H1 (cell line): ENCODE results near the gene CTDNEP1. TPM values are rescaled to one million over a fixed set of nuclear protein-coding genes. Genes with fewer than 3 reads are reported as not detected.
A peak's percentile ranks its signal among the peaks of the same experiment; 100 is the strongest.

Experiments used
- CTCF ChIA-PET: fragments of 300-600 bp; sonication (Branson Sonifier 250); formaldehyde crosslinking; loops from one replicate; lab custom pipeline; 2021; ENCODE audit not compliant: partially characterized antibody; lab: Charles Lee
- POLR2A ChIA-PET: fragments of 300-600 bp; sonication (Branson Sonifier 250); formaldehyde crosslinking; loops from one replicate; lab custom pipeline; 2021; ENCODE audit warnings: inconsistent platforms; ENCODE audit not compliant: partially characterized antibody; lab: Charles Lee
- DNase-seq, 2 experiments: peaks; one replicate each; pipeline versions ENCODE4 v3.0.0 to v3.0.0-alpha.2; 2010 to 2022; ENCODE audit warnings: low spot score in 2 of 2, low read depth in 1 of 2, mixed read lengths in 1 of 2
- FAIRE-seq: peaks from 2 replicates; lab custom pipeline; 2011; peaks lifted over from hg19 to GRCh38; lab: Jason Lieb, UNC
- H2AFZ ChIP-seq: 2 replicates; pipeline ENCODE4 v1.8.1; 2012; ENCODE audit warnings: low read length, inconsistent platforms
- H2AK5ac ChIP-seq: 2 replicates; pipeline ENCODE4 v1.6.1; 2013; ENCODE audit warnings: low read depth, low read length
- H2BK120ac ChIP-seq: replicated peaks from 2 replicates; pipeline ENCODE3; 2013; ENCODE audit warnings: low read depth, low read length, inconsistent platforms
- H2BK12ac ChIP-seq: 2 replicates; pipeline ENCODE4 v1.6.1; 2013; ENCODE audit warnings: low read depth, low read length
- H2BK15ac ChIP-seq: 2 replicates; pipeline ENCODE4 v1.6.1; 2013; ENCODE audit warnings: low read length
- H2BK20ac ChIP-seq: 2 replicates; pipeline ENCODE4 v1.6.1; 2013; ENCODE audit warnings: low read length
- H2BK5ac ChIP-seq: 2 replicates; pipeline ENCODE4 v1.6.1; 2013; ENCODE audit warnings: low read depth, low read length
- H3K14ac ChIP-seq: 2 replicates; pipeline ENCODE4 v1.6.1; 2013; ENCODE audit warnings: inconsistent platforms; ENCODE audit not compliant: insufficient read length
- H3K18ac ChIP-seq: 2 replicates; pipeline ENCODE4 v1.6.1; 2013; ENCODE audit warnings: low read length; ENCODE audit errors: extremely low read depth
- H3K23ac ChIP-seq: 2 replicates; pipeline ENCODE4 v1.6.1; 2013; ENCODE audit warnings: inconsistent platforms; ENCODE audit not compliant: insufficient read length
- H3K23me2 ChIP-seq: 2 replicates; pipeline ENCODE4 v1.6.1; 2013; ENCODE audit warnings: low read depth, low read length
- H3K27ac ChIP-seq: 2 replicates; pipeline ENCODE4 v1.6.1; 2011; ENCODE audit warnings: low read depth, low read length, inconsistent platforms
- H3K27me3 ChIP-seq, 4 experiments: replicated peaks in 1 of 4; 1 replicate in 1 of 4; 2 replicates in 3 of 4; pipeline versions ENCODE4 v1.6.1 to v1.8.1; 2011 to 2013; ENCODE audit warnings: low read length in 3 of 4, mild to moderate bottlenecking in 3 of 4, inconsistent platforms in 2 of 4, mixed read lengths in 2 of 4, moderate library complexity in 1 of 4; ENCODE audit not compliant: control insufficient read depth in 3 of 4, insufficient read depth in 3 of 4; ENCODE audit errors: extremely low read depth in 1 of 4
- H3K36me3 ChIP-seq, 4 experiments: 2 replicates each; pipeline versions ENCODE4 v1.6.1 to v1.8.1; 2011 to 2013; ENCODE audit warnings: mild to moderate bottlenecking in 4 of 4, low read length in 3 of 4, moderate library complexity in 2 of 4, control low read depth in 1 of 4, inconsistent platforms in 1 of 4; ENCODE audit not compliant: insufficient read depth in 4 of 4, control insufficient read depth in 2 of 4
- H3K4ac ChIP-seq: replicated peaks from 2 replicates; pipeline ENCODE3; 2013; ENCODE audit warnings: low read length, low read depth, mixed read lengths, inconsistent platforms; ENCODE audit not compliant: insufficient read length
- H3K4me1 ChIP-seq, 4 experiments: replicated peaks in 1 of 4; 1 replicate in 1 of 4; 2 replicates in 3 of 4; pipeline versions ENCODE4 v1.6.1 to v1.8.1; 2011 to 2013; ENCODE audit warnings: low read length in 3 of 4, inconsistent platforms in 2 of 4, mixed read lengths in 1 of 4; ENCODE audit not compliant: insufficient read depth in 4 of 4, control insufficient read depth in 3 of 4
- H3K4me2 ChIP-seq, 2 experiments: 2 replicates each; pipeline versions ENCODE4 v1.6.1 to v1.8.1; 2011 to 2013; ENCODE audit warnings: low read depth in 2 of 2, low read length in 2 of 2, control low read depth in 1 of 2, inconsistent platforms in 1 of 2, mild to moderate bottlenecking in 1 of 2; ENCODE audit not compliant: insufficient read depth in 1 of 2
- H3K4me3 ChIP-seq, 4 experiments: fragments of 200-600, 300-600 bp in 1 of 4; sonication (generic), shearing (Covaris generic), sonication (Bioruptor Twin) in 1 of 4; 2 replicates each; pipeline versions ENCODE4 v1.5.1 to v1.8.1; 2011 to 2016; ENCODE audit warnings: low read length in 4 of 4, low read depth in 3 of 4, control low read depth in 2 of 4, inconsistent platforms in 2 of 4, mild to moderate bottlenecking in 2 of 4, mixed read lengths in 1 of 4, moderate library complexity in 1 of 4; ENCODE audit not compliant: insufficient read depth in 2 of 4; ENCODE audit errors: extremely low read depth in 1 of 4
- H3K56ac ChIP-seq: replicated peaks from 2 replicates; pipeline ENCODE3; 2013; ENCODE audit warnings: low read depth, mild to moderate bottlenecking, mixed read lengths, low read length, inconsistent platforms; ENCODE audit not compliant: insufficient read length
- H3K79me1 ChIP-seq: 2 replicates; pipeline ENCODE4 v1.6.1; 2013; ENCODE audit warnings: low read depth, low read length, control low read depth
- H3K79me2 ChIP-seq, 2 experiments: 2 replicates each; pipeline versions ENCODE4 v1.6.1 to v1.8.1; 2012 to 2013; ENCODE audit warnings: low read length in 2 of 2, mild to moderate bottlenecking in 2 of 2, inconsistent platforms in 1 of 2; ENCODE audit not compliant: insufficient read depth in 2 of 2, control insufficient read depth in 1 of 2
- H3K9ac ChIP-seq, 4 experiments: replicated peaks in 1 of 4; 1 replicate in 1 of 4; 2 replicates in 3 of 4; pipeline versions ENCODE4 v1.6.1 to v1.8.1; 2011 to 2013; ENCODE audit warnings: low read depth in 3 of 4, low read length in 3 of 4, control low read depth in 2 of 4, mild to moderate bottlenecking in 2 of 4, moderate library complexity in 2 of 4, inconsistent platforms in 1 of 4; ENCODE audit errors: extremely low read depth in 1 of 4
- H3K9me3 ChIP-seq, 2 experiments: 2 replicates each; pipeline versions ENCODE4 v1.6.1 to v1.8.1; 2012 to 2013; ENCODE audit warnings: mild to moderate bottlenecking in 2 of 2, moderate library complexity in 2 of 2, control low read depth in 1 of 2, inconsistent platforms in 1 of 2, low read depth in 1 of 2, low read length in 1 of 2, mixed read lengths in 1 of 2; ENCODE audit not compliant: insufficient read depth in 2 of 2
- H4K20me1 ChIP-seq, 2 experiments: replicated peaks in 1 of 2; 2 replicates each; pipeline versions ENCODE3 to v1.8.1; 2011 to 2013; ENCODE audit warnings: inconsistent platforms in 2 of 2, low read length in 2 of 2, mild to moderate bottlenecking in 1 of 2; ENCODE audit not compliant: insufficient read depth in 2 of 2, control insufficient read depth in 1 of 2
- H4K5ac ChIP-seq: 2 replicates; pipeline ENCODE4 v1.6.1; 2013; ENCODE audit warnings: low read length, low read depth, mixed read lengths, inconsistent platforms; ENCODE audit not compliant: insufficient read length
- H4K8ac ChIP-seq: 2 replicates; pipeline ENCODE4 v1.8.0; 2013; ENCODE audit warnings: mild to moderate bottlenecking, moderate library complexity, low read length, inconsistent platforms; ENCODE audit not compliant: insufficient read depth; ENCODE audit errors: extremely low read depth
- H4K91ac ChIP-seq: replicated peaks from 2 replicates; pipeline ENCODE3; 2013; ENCODE audit warnings: low read length, mixed read lengths, inconsistent platforms; ENCODE audit not compliant: insufficient read length
- CHD2 ChIP-seq: IDR thresholded peaks from 2 replicates; pipeline ENCODE4 v1.6.1; 2012; ENCODE audit warnings: low read length, improper control_type of control experiment
- CREB1 ChIP-seq: IDR thresholded peaks from 2 replicates; pipeline ENCODE4 v1.6.1; 2012; ENCODE audit warnings: inconsistent platforms
- E2F6 ChIP-seq: IDR thresholded peaks from 2 replicates; pipeline ENCODE4 v1.6.1; 2012; ENCODE audit warnings: inconsistent platforms
- EGR1 ChIP-seq: IDR thresholded peaks from 2 replicates; pipeline ENCODE4 v1.6.1; 2011; ENCODE audit warnings: low read depth, low read length, borderline replicate concordance
- KDM4A ChIP-seq: IDR thresholded peaks from one replicate; pipeline ENCODE4 v1.7.1; 2012; ENCODE audit warnings: low read depth, mild to moderate bottlenecking, moderate library complexity, low read length, inconsistent platforms; ENCODE audit not compliant: severe bottlenecking
- PHF8 ChIP-seq: fragments of 200-600 bp; sonication (generic); conservative IDR thresholded peaks from 2 replicates; pipeline ENCODE4 v1.7.1; 2012; ENCODE audit warnings: low read depth, mild to moderate bottlenecking, inconsistent platforms, low read length, moderate library complexity
- RBBP5 ChIP-seq: IDR thresholded peaks from 2 replicates; pipeline ENCODE4 v1.7.1; 2012; ENCODE audit warnings: low read depth, mild to moderate bottlenecking, inconsistent platforms, low read length, moderate library complexity, borderline replicate concordance
- SIN3A ChIP-seq, 2 experiments: IDR thresholded peaks in 1 of 2; conservative IDR thresholded peaks in 1 of 2; 2 replicates each; pipeline ENCODE4 v1.6.1; 2011 to 2012; ENCODE audit warnings: low read length in 2 of 2, improper control_type of control experiment in 1 of 2, low read depth in 1 of 2, mild to moderate bottlenecking in 1 of 2
- TBP ChIP-seq: IDR thresholded peaks from 2 replicates; pipeline ENCODE4 v1.6.1; 2011; ENCODE audit warnings: low read depth, low read length, improper control_type of control experiment
- WGBS, 2 experiments: shearing (Covaris generic) in 1 of 2; methylation state at CpG; one replicate each; pipeline versions ENCODE4 v1.1.6 to v1.1.7; 2013 to 2015; ENCODE audit warnings: low lambda C conversion rate in 2 of 2, mixed read lengths in 2 of 2, inconsistent platforms in 1 of 2, low coverage in 1 of 2, missing lambda C conversion rate in 1 of 2; ENCODE audit not compliant: insufficient replicate concordance in 2 of 2, insufficient coverage in 1 of 2, insufficient read length in 1 of 2; ENCODE audit errors: extremely low coverage in 1 of 2, missing lambda C conversion rate in 1 of 2; 5-methylcytosine and 5-hydroxymethylcytosine counted together
- polyA plus RNA-seq, 7 experiments: library from polyadenylated mRNA; depleted of rRNA in 3 of 7; stranded (reverse) in 5 of 7; unstranded in 2 of 7; fragments of >200 nt in 5 of 7; fragments of 200-250 nt in 2 of 7; gene quantifications; 1 replicate in 5 of 7; 2 replicates in 1 of 7; 4 replicates in 1 of 7; pipeline versions ENCODE4 v1.2.1 to v1.2.3, GENCODE V29; 2011 to 2013; ENCODE audit warnings: missing spikeins in 2 of 7, mixed read lengths in 2 of 7
- total RNA-seq: library from RNA; stranded (reverse); fragmentation: NEBNext Ultra II Directional; extraction: Animal tissue kit (Norgen Biotek cat#: 25700); gene quantifications from 2 replicates; pipeline ENCODE4 v1.2.1, GENCODE V29; 2021

Gene CTDNEP1
- total and polyA plus RNA-seq, 2 of the 8 experiments (the other 6 are each of a cell fraction or from before 2014, with no cell fraction given), result 114 to 123 TPM

- H3K9ac ChIP-seq, result peak within 1 kb of the TSS; percentile 83 to 98 (median 94)
- H3K27ac ChIP-seq, result peak within 1 kb of the TSS; percentile 94
- H3K79me2 ChIP-seq, result peaks cover 0 to 36% of the 10 kb centered on the region in 2 experiments; a peak in 2 of 4 replicates
- H2AFZ ChIP-seq, result peak within 1 kb of the TSS; percentile 92
- peak within 1 kb of the TSS; percentile 84 for H4K5ac ChIP-seq
- peaks cover 18% of the 10 kb centered on the region for H3K23me2 ChIP-seq
- H3K36me3 ChIP-seq, result peaks cover 9 to 42% (median 24%) of the 10 kb centered on the region in 4 experiments; a peak in 6 of 8 replicates
- CTCF ChIA-PET, result interaction anchor here (0.8 to 4.1 kb wide), 13 partner anchors 9 to 215 kb away, joined by 3 to 27 read pairs (median 4); partner anchors contain the start of genes ACADVL and SLC2A4
- DNase-seq, result peak in 1 of 2 experiments; percentile 97
- H2BK15ac ChIP-seq, result 0 out of 2 replicates have a peak within 1 kb of the TSS, but pooled peaks have one; percentile 5
- peaks cover 2 to 4% of the 10 kb centered on the region in 2 experiments for H4K20me1 ChIP-seq
- peaks cover 8% of the 10 kb centered on the region for H3K79me1 ChIP-seq
- peak within 1 kb of the TSS; percentile 64; the same call in 1 of the 2 replicates for H2BK12ac ChIP-seq
- POLR2A ChIA-PET, result interaction anchor here (0.8 to 19.7 kb wide), 22 partner anchors 6 to 347 kb away, joined by 3 to 386 read pairs (median 6); partner anchors contain the start of genes ACADVL, CD68, CLDN7 and CTDNEP1
- peak within 1 kb of the TSS; percentile 92 to 93 for H3K4me2 ChIP-seq
- H4K8ac ChIP-seq, result peak within 1 kb of the TSS; percentile 88
- H2AK5ac ChIP-seq, result peak within 1 kb of the TSS; percentile 45; the same call in 1 of the 2 replicates
- peak within 1 kb of the TSS; percentile 63 for H3K56ac ChIP-seq
- no peaks in the 10 kb centered on the region for H3K27me3 ChIP-seq
- peak within 1 kb of the TSS; percentile 34 for H2BK120ac ChIP-seq
- peak within 1 kb of the TSS; percentile 71 for H4K91ac ChIP-seq
- FAIRE-seq, result peak; percentile 65
- H2BK20ac ChIP-seq, result no peak within 1 kb of the TSS
- H2BK5ac ChIP-seq, result peak within 1 kb of the TSS; percentile 99
- peak within 1 kb of the TSS; percentile 63 for H3K4ac ChIP-seq
- H3K18ac ChIP-seq, result peak within 1 kb of the TSS; percentile 98
- H3K4me3 ChIP-seq, result peak within 1 kb of the TSS; percentile 73 to 90 (median 84)
- peaks cover 8 to 18% (median 10%) of the 10 kb centered on the region in 4 experiments for H3K4me1 ChIP-seq
- H3K9me3 ChIP-seq, result no peaks in the 10 kb centered on the region
- no peak within 1 kb of the TSS for H3K14ac ChIP-seq
- 1% methylated on average over 24 of the region's 62 CpGs; no CpG with 5 or more reads in 1 of the 2 experiments for WGBS, 2 experiments
- no peak within 1 kb of the TSS for H3K23ac ChIP-seq
- no peak for TF ChIP-seq E2F6
- no peak for TF ChIP-seq KDM4A
- TF ChIP-seq SIN3A (conservative IDR thresholded peaks at IDR 0.05 in 1 of 2, IDR thresholded peaks at IDR 0.05 in 1 of 2; ENCODE audit: low read depth in 1 of 2, low read length in 2 of 2), result 0 out of 4 replicates have a peak, but pooled peaks of 1 of the 2 experiments have one; percentile 27
- peak; percentile 11; the same call in 1 of the 2 replicates for TF ChIP-seq PHF8
- 0 out of 2 replicates have a peak, but pooled peaks have one; percentile 43 for TF ChIP-seq RBBP5
- peak; percentile 79 for TF ChIP-seq CHD2
- no peak for TF ChIP-seq TBP
- TF ChIP-seq CREB1, result peak; percentile 80
- TF ChIP-seq EGR1, result peak; percentile 71; the same call in 1 of the 2 replicates
Measured at GRCh38 chr17:7241783-7242716, 9.5 kb downstream of the CTDNEP1 start, which contains the start of gene GABARAP. Gene GABARAP, minus strand, starts transcription at chr17:7242449. Its CDS starts 119 bp downstream, at chr17:7242330.
